Activated naive CD8-positive, alpha-beta T cell treated with anti-CD3 and anti-CD28 coated beads, Interleukin-2, amount 10 ng/mL, durations not matched to agents 7 days and 5 days (primary cell): ENCODE data around the gene CCDC50. TPM values are rescaled to one million over a fixed set of nuclear protein-coding genes. Genes with fewer than 3 reads are reported as not detected.

Source experiments
- ATAC-seq: fragments of 150-1000 bp; cut with Tn5 transposase; one replicate; pipeline ENCODE4 v1.10.0; 2021; ENCODE audit warnings: low read depth, moderate library complexity
- POLR2A ChIA-PET: fragments of 350-600 bp; sonication (Branson Sonifier 250); formaldehyde crosslinking; loops from one replicate; lab custom pipeline; 2021; ENCODE audit warnings: antibody characterized with exemption; lab: Charles Lee
- DNase-seq: peaks from one replicate; pipeline ENCODE4 v3.0.0; 2021
- H3K27ac Mint-ChIP-seq: one replicate; pipeline ENCODE4 v1.8.0; 2022; ENCODE audit warnings: mild to moderate bottlenecking, mixed read lengths
- H3K27me3 Mint-ChIP-seq: one replicate; pipeline ENCODE4 v1.8.0; 2022; ENCODE audit warnings: mild to moderate bottlenecking, moderate library complexity, mixed read lengths
- H3K36me3 Mint-ChIP-seq: one replicate; pipeline ENCODE4 v1.8.0; 2021; ENCODE audit warnings: mild to moderate bottlenecking, mixed read lengths
- H3K4me1 Mint-ChIP-seq: one replicate; pipeline ENCODE4 v1.8.0; 2021; ENCODE audit warnings: mixed read lengths
- H3K4me3 Mint-ChIP-seq: one replicate; pipeline ENCODE4 v1.8.0; 2022; ENCODE audit warnings: mild to moderate bottlenecking, moderate library complexity, mixed read lengths
- H3K9me3 Mint-ChIP-seq: one replicate; pipeline ENCODE4 v1.8.0; 2021; ENCODE audit warnings: mixed read lengths
- total RNA-seq, 2 experiments: library from RNA; stranded (reverse); gene quantifications; one replicate each; pipeline ENCODE4 v1.2.3, GENCODE V29; 2021

Gene CCDC50
- total RNA-seq, 2 experiments from 2014 or later: 4.9 to 5.1 TPM

DNA sequence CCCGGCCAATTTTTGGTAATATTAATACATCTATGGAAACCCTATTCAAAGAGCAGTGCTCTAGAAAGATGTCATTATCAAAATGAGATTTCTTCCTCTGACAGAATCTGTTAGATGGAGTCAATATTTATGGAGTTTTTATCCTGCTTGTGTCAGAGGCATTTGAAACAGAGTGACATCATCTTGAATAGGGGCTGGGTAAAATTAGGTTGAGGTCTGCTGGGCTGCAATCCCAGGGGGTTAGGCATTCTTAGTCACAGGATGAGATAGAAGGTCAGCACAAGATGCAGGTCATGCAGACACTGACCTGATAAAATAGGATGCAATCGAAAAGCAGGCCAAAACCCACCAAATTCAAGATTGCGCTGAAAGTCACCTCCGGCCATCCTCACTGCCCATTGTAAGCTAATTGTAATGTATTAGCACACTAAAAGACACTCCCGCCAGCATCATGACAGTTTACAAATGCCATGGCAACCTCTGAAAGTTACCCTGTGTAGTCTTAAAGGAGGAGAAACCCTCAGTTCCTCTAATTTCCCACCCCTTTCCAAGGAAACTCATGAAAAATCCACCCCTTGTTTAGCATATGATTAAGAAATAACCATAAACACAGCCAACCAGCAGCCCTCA is 27.3 kb upstream of the CCDC50 start:
- ATAC-seq (no peak), DNase-seq (no peak)
- POLR2A ChIA-PET: no interaction called here
- Mint-ChIP-seq H3K4me1 (no peaks in the 10 kb centered on the region), H3K27ac (no peak overlapping the region), H3K36me3 (no peaks in the 10 kb centered on the region), H3K9me3 (peaks cover 3% of the 10 kb centered on the region), H3K27me3 (no peaks in the 10 kb centered on the region), H3K4me3 (no peak overlapping the region)

DNA sequence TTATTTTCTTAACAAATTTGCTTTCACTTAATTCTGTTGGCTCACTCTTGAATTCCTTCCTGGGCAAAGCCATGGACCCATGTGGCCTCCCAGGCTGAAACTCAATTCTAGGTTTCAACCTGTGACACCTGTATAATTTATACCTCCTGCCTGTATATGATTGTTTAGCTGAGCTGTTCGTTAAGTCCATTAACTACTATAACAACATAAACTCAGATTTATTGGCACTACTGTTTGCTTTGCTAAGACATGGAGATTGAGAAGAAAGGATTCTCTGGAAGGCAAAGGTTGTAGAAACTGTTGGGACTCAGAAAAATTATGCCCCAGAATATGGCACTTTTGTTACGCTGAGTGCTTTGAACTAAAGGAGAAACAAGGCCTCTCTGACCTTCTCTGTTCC is 26.7 kb upstream of the CCDC50 start:
- H3K4me3 Mint-ChIP-seq: no peak overlapping the region
- no peaks in the 10 kb centered on the region for H3K4me1 Mint-ChIP-seq
- no peaks in the 10 kb centered on the region for H3K36me3 Mint-ChIP-seq
- H3K27me3 Mint-ChIP-seq: no peaks in the 10 kb centered on the region
- no peak for ATAC-seq
- DNase-seq: no peak
- POLR2A ChIA-PET: no interaction called here
- no peak overlapping the region for H3K27ac Mint-ChIP-seq
- H3K9me3 Mint-ChIP-seq: peaks cover 3% of the 10 kb centered on the region

DNA sequence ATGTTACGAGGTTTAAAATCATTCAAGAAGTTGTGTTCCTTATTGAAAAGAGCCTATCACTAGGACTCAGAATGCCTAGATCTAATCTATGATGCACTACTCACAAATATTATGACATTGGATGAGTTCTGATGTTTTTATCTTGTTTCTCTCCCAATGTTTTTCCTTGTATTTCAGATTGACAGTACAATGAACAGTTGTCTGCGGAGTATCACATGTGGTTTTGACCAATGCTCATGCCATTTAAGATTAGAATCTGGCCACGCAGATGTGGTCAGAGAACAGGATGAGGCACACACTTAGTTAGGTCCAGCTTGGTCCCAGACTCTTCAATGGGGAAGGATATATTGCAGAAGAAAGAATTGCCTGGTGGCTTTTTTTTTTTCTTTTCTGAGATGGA is 25.6 kb upstream of the CCDC50 start:
- no peak overlapping the region for H3K4me3 Mint-ChIP-seq

DNA sequence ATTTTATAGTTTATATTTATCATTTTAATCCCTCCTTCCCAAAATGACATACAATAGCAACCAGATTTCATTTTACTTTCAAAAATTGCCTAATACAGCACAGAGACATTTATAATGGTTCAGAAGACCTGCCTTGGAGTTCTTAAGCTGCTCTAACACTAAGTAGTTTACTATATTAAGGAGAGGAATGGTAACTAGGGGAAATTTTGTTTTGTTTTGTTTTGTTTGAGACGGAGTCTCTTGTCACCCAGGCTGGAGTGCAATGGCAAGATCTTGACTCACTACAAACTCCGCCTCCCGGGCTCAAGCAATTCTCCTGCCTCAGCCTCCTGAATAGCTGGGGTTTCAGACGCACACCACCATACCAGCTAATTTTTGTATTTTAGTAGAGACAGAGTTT is 22.8 kb upstream of the CCDC50 start:
- Mint-ChIP-seq H3K9me3 (peaks cover 4% of the 10 kb centered on the region), H3K27me3 (no peaks in the 10 kb centered on the region), H3K4me3 (no peak overlapping the region), H3K27ac (no peak overlapping the region), H3K4me1 (no peaks in the 10 kb centered on the region), H3K36me3 (no peaks in the 10 kb centered on the region)
- POLR2A ChIA-PET: no interaction called here
- ATAC-seq: no peak
- no peak for DNase-seq

More for the DNA sequence above, 25.6 kb upstream of the CCDC50 start:
- DNase-seq: no peak
- Mint-ChIP-seq H3K27ac (no peak overlapping the region), H3K36me3 (no peaks in the 10 kb centered on the region), H3K4me1 (no peaks in the 10 kb centered on the region), H3K9me3 (peaks cover 3% of the 10 kb centered on the region), H3K27me3 (no peaks in the 10 kb centered on the region)
- POLR2A ChIA-PET: interaction anchor here (0.6 kb wide), 1 partner anchor 9 kb away, joined by 3 read pairs; no protein-coding TSS in a partner anchor
- no peak for ATAC-seq

DNA sequence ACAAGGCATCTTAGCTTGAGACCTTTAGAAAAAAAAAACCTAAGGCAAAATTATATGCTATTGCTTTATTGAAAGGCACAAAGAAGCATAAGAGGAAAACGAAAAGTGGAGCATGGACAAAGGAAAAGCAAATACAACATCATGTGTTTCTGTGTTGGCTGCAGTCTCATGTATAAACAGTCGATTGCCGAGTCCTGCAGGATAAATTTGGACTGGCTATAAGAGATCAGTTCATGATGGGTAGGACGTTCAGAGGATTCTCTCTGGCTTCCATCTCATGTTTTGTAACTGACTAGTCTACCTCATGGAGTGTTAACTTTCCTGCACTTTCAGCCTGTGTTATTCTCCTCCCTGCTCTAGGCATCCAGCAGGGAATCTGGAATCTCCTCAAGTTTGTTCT is 21.9 kb upstream of the CCDC50 start:
- POLR2A ChIA-PET: no interaction called here
- ATAC-seq (no peak), DNase-seq (no peak)
- Mint-ChIP-seq H3K27me3 (no peaks in the 10 kb centered on the region), H3K4me3 (no peak overlapping the region), H3K9me3 (peaks cover 4% of the 10 kb centered on the region), H3K27ac (no peak overlapping the region), H3K4me1 (no peaks in the 10 kb centered on the region), H3K36me3 (no peaks in the 10 kb centered on the region)

DNA sequence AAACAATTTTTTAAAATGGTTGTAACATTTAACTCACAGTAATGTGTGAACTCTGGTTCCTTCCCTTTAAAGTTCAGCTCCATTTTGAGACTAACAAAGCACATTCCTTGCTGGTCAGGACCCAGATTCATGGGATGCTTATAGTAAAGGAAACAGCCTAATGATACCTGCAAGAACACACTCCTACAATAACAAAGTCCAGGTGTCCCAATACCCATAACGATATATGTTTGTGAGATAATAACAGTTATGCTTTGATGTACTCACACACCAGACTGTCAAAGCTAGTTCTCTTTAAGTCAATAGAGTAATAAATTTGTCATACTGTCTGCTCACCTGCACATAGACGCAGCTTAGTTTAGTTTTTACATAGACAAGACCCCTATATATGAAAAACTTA is 15.9 kb upstream of the CCDC50 start:
- Mint-ChIP-seq H3K27ac (no peak overlapping the region), H3K36me3 (no peaks in the 10 kb centered on the region), H3K4me3 (no peak overlapping the region), H3K9me3 (peaks cover 5% of the 10 kb centered on the region), H3K4me1 (no peaks in the 10 kb centered on the region), H3K27me3 (no peaks in the 10 kb centered on the region)
- DNase-seq (no peak), ATAC-seq (no peak)
- POLR2A ChIA-PET: no interaction called here

DNA sequence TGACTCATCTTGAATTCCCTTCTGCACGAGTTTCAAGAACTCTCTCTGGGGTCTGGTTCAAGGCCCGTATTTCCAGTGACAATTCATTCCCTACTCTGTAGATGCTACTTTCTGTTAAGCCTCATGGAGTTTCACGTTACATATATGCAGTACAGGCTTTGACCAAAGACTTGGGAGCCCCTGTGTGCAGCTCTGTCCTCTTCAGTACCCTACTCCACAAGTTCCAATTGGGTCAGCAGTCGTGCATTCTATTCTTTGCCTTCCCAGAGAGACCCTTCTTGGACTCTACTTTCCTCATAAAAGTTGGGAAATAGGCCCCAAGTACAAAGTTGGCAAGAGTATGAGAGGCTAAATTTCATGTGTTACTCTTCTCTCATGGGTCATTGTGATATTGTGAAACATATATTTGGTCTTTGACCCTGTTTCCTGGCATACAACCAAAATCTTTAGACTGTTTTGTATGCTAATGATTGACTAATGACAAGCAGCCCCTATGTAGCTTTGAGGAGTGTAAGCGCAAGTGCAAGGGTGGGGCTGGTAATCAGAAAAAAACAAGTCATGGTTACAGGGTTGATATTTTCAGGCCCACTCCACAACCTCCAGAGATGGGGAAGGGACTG is 15.0 kb upstream of the CCDC50 start:
- ATAC-seq: no peak
- no peaks in the 10 kb centered on the region for H3K27me3 Mint-ChIP-seq
- H3K27ac Mint-ChIP-seq: no peak overlapping the region
- POLR2A ChIA-PET: no interaction called here
- H3K4me1 Mint-ChIP-seq: no peaks in the 10 kb centered on the region
- DNase-seq: no peak
- peaks cover 6% of the 10 kb centered on the region for H3K9me3 Mint-ChIP-seq
- H3K4me3 Mint-ChIP-seq: no peak overlapping the region
- H3K36me3 Mint-ChIP-seq: no peaks in the 10 kb centered on the region

DNA sequence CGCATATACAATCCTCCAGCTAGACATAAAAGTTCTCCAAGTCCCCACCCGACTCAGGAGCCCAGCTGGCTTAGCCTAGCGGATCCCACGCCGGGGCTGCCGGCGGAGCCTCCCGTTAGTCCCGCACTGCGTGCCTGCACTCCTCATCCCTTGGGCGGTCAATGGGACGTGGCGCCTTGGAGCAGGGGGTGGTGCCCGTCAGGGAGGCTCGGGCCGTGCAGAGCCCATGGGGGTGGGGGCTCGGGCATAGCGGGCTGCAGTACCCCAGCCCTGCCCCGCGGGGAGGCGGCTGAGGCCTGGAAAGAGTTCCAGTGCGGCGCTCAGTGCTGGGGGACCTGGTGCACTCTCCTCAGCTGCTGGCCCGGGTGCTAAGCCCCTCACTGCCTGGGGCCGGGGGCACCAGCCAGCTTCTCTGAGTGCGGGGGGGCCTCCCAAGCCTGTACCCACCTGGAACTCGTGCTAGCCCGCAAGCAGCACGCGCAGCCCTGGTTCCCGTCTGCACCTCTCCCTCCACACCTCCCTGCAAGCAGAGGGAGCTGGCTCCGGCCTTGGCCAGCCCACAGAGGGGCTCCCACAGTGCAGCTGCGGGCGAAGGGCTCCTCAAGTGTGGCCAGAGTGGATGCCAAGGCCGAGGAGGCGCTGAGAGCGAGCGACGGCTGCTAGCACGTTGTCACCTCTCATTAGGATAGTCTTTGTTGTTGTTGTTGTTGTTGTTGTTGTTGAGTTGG is 12.2 kb upstream of the CCDC50 start:
- Mint-ChIP-seq H3K4me3 (no peak overlapping the region), H3K27ac (no peak overlapping the region), H3K9me3 (peaks cover 4% of the 10 kb centered on the region), H3K36me3 (no peaks in the 10 kb centered on the region), H3K4me1 (no peaks in the 10 kb centered on the region), H3K27me3 (no peaks in the 10 kb centered on the region)
- ATAC-seq (no peak), DNase-seq (no peak)
- POLR2A ChIA-PET: no interaction called here

DNA sequence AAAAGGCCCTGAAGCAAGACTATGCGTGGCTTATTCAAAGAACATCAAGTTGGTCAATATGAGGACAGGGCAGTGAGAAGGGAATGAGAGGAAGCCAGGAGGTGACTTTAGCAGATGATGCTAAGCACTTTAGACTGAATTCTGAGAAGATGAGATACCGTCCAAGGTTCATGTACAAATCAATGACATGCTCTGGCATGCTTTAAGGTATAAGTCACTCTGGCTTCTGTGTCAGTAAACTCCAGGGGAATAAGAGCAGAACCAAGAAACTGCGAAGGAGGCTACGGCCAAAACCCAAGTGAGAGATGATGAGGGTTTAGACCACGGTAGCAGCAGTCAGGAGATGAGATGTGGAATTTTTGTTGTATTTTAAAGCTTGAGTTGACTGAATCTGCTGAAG is 8.9 kb upstream of the CCDC50 start:
- Mint-ChIP-seq H3K27me3 (no peaks in the 10 kb centered on the region), H3K4me1 (no peaks in the 10 kb centered on the region), H3K9me3 (peaks cover 5% of the 10 kb centered on the region), H3K27ac (no peak overlapping the region), H3K4me3 (no peak overlapping the region), H3K36me3 (no peaks in the 10 kb centered on the region)
- DNase-seq (no peak), ATAC-seq (no peak)
- POLR2A ChIA-PET: no interaction called here

DNA sequence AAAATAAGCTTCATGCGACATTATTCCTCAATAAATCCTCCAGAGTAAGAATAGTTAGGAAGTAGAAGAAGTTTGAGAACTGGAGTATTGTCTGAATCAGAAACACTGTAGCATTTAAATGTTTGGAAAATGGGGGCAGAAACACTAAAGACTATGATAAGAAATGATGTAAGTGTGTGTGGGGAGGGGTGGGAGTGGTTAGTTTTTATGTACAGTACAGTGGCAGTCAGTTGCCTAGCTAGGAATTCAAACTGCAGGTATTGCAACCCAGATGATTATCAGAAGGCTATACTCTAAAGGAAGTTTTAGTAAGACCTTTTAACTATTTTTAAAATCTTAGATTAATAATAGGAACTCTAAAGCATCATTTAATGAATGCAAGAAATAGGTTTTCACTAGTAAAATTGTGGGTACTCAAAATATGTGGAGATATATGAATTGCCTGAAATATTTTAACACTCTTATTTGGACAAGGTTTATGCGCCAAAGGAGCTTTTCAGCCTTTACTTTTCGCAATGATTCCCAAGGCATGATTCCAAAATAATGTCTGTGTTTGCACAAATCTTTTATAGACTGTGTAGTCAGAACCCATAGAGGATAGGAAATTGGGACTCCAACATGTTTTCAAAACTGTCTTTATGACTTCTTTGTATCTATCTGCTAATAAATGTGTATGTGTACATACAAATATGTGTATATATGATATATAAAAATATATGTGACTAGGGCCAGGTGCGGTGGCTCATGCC is 8.0 kb upstream of the CCDC50 start:
- POLR2A ChIA-PET: no interaction called here

DNA sequence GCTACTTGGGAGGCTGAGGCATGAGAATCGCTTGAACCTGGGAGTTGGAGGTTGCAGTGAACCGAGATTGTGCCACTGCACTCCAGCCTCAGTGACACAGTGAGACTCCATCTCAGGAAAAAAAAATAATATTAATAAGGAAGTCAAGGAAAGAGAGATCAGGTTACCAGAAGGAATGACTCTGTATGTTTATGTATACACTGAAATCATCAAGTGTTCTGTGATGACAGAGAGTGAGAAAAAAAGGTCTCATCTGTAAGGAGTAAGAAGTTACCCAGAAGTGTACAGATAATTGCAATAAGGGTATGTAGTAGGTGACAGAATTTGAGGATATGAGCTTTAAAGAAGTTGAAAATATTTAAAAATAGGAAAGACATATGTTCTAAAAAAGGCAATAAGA is 4.3 kb upstream of the CCDC50 start:
- Mint-ChIP-seq H3K27ac (no peak overlapping the region), H3K36me3 (no peaks in the 10 kb centered on the region), H3K27me3 (peaks cover 10% of the 10 kb centered on the region), H3K9me3 (peaks cover 5% of the 10 kb centered on the region), H3K4me3 (no peak overlapping the region), H3K4me1 (peaks cover 5% of the 10 kb centered on the region)
- POLR2A ChIA-PET: no interaction called here
- no peak for ATAC-seq
- no peak for DNase-seq

More for the DNA sequence above, 8.0 kb upstream of the CCDC50 start:
- DNase-seq (no peak), ATAC-seq (no peak)
- Mint-ChIP-seq H3K4me3 (no peak overlapping the region), H3K9me3 (peaks cover 5% of the 10 kb centered on the region), H3K27ac (no peak overlapping the region), H3K4me1 (no peaks in the 10 kb centered on the region), H3K36me3 (no peaks in the 10 kb centered on the region), H3K27me3 (no peaks in the 10 kb centered on the region)

DNA sequence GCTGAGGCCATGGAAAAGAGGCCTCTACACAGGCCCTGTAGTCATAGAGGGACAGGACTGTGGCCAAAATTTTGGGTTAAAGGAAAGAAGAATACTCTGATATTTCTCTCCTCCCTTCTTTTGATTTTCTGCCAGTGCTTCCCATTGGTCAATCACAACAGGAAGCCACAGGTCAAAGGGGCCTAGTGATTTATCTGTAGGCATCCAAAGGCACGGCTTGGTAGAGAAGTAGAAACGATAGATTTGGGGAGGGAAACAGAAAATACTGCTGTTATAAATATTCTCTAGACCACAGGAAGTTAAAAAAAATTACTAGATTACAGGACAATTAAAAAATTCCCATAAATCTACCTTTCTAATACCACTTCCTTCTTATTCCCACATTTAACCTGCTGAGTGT is 1.7 kb upstream of the CCDC50 start:
- Mint-ChIP-seq H3K9me3 (peaks cover 5% of the 10 kb centered on the region), H3K27me3 (peaks cover 24% of the 10 kb centered on the region), H3K36me3 (no peaks in the 10 kb centered on the region), H3K4me1 (peaks cover 5% of the 10 kb centered on the region), H3K27ac (no peak overlapping the region), H3K4me3 (no peak overlapping the region)
- POLR2A ChIA-PET: no interaction called here
- no peak for ATAC-seq
- DNase-seq: no peak

DNA sequence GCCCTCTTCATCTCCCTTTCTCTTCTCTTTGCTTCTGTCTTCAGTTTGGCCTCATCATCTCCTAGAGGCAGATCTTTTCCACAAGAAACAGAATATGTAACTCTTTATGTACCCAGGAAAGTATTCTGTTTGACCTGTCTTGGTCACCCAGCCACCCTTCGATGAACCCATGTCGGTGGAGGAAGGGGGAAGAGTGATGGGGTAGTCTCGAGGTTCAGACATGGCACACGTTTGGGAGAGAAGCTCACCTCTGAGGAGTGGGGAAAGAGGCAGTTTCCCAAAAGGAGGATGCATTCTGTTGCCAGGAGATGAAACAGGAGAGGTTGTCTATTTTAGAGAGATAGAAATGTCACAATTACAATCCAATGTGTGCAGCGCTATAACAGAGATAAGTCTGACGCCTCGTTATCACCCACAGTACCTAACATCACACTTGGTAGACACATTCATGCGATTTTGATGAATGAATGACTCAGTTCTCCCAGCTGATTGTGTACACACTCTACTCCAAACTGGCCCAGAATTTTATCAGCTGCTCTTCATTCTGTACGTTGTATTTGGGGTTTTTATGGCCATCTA is 722 bp upstream of the CCDC50 start:
- Mint-ChIP-seq H3K27me3 (peaks cover 25% of the 10 kb centered on the region), H3K27ac (peak overlapping the region; percentile 60), H3K4me1 (peaks cover 5% of the 10 kb centered on the region), H3K36me3 (no peaks in the 10 kb centered on the region), H3K4me3 (peak overlapping the region; percentile 53), H3K9me3 (peaks cover 4% of the 10 kb centered on the region)
- POLR2A ChIA-PET: no interaction called here
- no peak for ATAC-seq
- DNase-seq: no peak
